NCI-H774 (cell line): ENCODE data around the gene QRFP.

Source experiments
- DNase-seq: peaks from one replicate; lab custom pipeline; 2025; lab: John Stamatoyannopoulos, UW

Gene QRFP, protein sequence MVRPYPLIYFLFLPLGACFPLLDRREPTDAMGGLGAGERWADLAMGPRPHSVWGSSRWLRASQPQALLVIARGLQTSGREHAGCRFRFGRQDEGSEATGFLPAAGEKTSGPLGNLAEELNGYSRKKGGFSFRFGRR

DNA sequence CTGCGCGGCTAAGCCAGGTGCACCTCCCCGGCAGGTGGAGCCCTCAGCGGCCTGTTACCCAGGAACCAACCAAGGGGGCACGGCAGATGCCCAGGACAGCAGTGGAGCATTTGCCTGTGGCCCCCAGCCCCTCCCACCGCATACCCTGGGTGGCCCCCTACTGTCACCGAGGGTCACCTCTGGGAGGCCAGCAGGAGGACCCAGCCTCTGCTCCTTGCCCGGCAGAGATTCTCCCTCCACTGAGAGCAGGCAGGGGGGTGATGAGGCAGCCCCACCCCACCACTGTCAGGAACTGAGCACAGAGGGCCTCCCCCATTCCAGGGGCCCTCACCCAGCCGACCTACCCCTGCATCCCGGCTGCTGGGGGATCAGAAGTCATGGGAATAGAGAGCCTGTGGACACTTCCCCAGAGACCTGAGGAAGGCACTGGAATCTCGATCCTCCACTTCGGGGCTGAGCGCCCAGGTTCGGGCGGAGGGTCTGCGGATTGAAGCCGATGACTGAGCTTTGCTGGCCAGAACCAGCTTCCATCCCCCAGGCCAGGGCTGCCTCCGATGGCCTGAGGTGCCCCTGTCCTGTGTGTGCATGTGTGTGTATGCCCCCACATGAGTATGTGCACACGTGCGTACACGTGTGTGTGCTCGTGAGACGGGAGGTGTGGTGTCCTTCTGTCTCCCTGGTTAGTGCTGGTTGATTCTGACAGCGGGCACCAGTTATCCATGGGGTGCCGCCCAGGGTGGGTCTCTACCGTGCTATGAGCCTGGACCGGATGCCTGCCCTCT, at the start of gene QRFP:
Gene QRFP (minus strand): TSS at position 580 of the 782 bp plus-strand sequence. CDS start 2,974 bp downstream, outside the sequence.
- DNase-seq = no peak

DNA sequence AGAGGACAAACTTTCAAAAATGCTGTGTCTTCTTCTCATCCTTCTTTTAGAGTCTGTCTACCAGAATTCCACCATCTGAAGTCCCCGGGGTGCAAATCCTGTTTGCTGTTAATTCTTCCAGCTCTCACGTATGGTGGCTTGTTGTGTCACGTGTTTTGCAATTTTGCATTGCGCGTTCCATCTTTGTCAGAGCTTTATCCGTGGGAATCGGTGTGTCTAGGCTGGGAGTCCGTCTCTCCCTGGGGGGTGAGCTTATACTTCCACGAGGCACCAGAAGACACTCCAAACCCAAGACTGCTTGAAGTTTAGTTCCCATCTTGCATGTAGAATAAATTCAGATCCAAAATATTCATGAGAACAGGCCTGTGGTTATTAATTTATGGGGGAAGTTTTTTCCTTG, 48.6 kb upstream of the QRFP start:
- DNase-seq = no peak

DNA sequence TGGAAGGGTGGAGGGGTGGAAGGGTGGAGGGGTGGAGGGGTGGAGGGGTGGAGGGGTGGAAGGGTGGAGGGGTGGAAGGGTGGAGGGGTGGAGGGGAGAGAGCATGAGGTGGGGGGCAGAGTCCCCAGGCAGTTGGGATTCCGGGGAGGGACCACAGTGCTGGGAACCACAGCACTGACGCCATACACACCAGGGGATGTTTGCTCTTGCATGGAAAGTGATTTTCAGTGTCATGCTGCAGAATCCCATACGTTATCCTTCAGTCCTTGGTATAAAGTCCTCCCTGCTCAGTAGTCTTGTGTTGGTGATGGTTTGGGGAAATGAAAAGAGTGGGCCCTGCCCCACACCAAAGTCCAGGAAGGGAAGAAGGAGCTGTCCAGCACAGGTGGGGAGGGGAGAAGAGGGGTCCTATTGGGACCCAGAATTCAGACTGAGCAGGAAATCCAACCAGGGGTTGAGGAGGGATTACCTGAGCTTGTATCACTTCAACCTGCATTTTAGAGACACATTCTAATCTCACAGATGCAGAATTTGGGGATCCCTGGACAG, 48.0 kb upstream of the QRFP start:
- no peak for DNase-seq

DNA sequence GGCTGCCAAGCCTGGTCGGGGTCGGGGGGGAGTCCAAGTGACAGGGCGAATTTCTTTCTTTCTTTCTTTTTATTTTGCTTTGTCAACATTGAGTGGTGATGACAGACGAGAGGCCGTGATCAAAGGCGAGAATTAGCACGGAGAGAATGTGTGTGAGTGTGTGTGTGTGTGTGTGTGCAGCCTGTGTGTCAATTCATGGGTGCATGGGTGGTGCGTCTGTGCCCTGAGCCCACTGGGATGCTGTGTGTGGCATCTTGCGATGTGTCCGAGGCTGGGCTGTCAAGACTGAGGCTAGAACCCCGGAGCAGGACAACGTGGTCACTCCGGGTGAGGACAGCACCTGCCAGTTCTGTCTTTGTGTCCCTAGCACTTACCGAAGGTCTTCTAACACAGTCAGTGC, 47.2 kb upstream of the QRFP start:
- peak; percentile 14 for DNase-seq

DNA sequence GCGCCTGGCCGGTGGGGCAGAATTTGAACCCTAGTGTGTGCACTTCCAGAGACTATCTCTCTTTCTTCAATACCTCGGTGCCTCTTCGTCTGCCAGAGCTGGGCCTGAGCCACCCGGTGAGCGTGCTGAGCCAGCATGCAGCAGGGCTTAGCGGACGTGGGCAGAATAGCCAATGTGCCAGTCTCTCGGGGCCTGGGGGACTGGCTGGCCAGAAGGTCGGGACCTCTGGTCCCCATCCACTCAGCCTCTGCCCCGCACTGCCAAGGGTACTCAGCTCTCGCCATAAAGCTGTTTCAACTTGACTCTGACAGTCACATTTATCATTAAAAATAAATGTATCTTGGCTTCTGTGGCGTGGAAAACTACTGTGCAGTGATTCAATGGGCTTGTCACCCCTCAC, 46.6 kb upstream of the QRFP start:
- DNase-seq = no peak

DNA sequence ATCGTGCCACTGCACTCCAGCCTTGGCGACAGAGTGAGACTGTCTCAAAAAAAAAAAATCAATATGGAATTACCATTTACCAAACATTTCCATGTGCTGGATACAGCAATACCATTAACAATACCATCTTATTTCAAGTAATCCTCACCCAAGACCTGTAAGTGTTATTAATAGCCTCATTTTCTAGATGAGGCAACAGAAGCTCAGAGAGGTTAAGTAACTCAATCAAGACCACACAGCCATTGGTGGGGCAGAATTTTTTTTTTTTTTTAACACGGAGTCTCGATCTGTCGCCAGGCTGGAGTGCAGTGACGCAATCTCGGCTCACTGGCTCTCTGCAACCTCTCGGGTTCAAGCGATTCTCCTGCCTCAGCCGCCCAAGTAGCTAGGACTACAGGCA, 46.1 kb upstream of the QRFP start:
- no peak for DNase-seq

DNA sequence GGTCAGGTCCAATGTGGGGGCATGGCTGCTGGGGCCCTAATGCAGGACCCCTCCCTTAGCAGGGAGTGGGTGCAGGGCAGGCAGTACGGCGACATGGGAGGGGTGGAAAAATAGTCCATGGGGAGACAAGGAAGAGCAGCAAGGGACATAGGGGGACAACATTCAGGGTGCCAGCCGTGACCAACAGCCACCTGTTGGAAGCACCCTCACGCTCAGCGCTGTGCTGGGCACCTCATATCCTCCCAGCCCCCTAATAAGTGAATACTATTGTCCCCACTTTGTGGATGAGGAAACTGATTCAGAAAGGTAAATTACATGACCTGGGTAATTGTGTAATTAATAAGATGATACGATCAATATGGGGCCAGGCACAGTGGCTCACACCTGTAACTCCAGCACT, 45.5 kb upstream of the QRFP start:
- DNase-seq = no peak

DNA sequence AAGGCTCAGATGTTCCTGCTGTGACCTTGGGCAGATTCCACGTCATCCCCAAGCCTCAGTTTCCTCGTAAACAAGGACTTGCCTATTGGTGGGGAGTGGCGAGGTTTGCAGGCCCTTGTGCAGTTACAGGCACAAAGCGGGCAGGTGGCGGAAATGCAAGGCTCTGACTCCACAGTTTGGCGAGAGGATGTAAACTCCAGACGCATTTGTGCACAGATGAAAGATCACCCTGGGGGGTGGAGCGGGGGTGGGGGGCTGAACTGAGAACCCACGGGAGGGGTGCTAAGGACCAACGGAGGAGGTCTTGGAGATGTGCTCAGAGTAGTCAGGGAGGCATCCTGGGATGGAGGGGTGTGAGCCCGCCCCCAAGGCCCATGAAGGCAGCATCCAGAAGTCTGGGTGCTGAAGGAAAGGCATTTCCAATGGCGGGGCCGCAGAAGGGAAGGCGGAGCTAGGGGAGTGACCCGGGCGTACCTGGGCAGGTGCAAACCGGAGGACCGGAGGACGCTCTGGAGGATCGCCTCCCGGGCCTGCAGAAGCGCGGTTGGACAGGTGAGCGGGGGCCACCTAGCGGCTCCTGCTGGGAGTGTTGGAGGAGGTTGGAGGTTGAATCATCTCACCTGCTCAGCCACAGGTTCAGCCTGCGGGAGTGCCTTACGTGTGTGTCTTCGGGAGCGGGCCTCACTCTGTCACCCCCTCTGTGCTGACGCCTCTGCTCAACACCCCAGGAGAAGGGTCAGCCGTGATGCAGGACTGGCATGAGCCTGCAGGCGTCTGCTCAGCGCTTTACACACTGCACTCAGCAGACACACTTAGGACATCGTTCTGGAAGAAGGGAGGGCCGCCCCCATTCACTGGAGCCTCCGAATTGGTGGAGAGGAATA, 44.3 kb upstream of the QRFP start:
- DNase-seq = peak; percentile 85

DNA sequence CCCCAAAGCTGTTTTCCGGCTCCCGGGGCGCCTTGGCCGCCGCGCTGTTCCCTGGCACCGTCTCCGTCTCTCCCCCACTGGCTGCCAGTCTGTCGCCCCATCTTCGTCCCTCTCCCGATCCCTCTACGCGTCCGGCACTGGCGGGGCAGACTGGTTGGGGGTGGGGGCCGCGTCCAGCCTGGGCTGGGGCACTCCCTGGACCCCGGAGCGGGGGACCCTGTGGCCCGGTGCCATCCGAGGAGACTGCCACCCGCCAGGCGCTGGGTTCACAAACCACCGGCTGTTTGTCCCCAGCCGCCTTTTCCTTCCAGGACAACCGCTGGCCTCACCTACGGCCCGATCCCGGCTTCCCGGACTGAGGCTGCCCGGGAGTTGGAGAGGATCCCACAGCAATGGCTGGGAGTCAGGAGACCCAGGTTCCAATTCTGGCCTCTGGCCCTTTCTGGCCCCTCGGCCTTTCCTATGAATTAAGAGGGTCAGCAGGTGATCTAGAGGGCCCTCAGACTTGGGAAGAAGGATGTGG, 43.5 kb upstream of the QRFP start:
- no peak for DNase-seq

DNA sequence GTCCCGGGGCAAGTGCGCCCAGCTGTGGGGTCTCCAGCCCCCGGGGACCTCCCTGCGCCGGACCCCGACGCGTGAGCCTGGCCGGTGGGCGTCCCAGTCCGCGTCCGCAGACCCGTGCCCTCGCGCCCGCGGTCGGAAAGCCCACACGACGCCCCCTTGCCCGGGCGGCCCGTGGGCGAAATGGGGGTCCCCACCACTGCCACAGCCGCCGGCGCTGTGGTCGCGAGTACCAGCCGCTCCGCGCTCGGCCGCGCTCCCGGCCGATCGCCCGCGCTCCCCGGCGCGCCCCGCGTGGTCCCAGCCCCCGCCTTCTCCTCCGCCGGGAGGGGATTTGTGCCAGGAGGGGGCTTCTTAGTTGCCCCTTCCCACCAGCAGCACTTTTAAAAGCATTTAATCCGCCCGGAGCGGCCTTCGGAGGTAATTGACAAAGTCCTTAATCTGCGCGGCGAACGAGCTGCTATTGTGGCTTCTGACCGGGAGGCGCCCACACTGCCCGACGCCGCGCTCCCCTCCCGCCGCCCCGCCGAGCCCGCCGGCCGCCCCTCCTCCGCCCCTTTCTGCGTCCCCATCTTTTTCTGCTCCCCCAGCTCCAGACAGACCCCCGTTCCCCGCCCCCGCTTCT, 42.9 kb upstream of the QRFP start:
- no peak for DNase-seq

DNA sequence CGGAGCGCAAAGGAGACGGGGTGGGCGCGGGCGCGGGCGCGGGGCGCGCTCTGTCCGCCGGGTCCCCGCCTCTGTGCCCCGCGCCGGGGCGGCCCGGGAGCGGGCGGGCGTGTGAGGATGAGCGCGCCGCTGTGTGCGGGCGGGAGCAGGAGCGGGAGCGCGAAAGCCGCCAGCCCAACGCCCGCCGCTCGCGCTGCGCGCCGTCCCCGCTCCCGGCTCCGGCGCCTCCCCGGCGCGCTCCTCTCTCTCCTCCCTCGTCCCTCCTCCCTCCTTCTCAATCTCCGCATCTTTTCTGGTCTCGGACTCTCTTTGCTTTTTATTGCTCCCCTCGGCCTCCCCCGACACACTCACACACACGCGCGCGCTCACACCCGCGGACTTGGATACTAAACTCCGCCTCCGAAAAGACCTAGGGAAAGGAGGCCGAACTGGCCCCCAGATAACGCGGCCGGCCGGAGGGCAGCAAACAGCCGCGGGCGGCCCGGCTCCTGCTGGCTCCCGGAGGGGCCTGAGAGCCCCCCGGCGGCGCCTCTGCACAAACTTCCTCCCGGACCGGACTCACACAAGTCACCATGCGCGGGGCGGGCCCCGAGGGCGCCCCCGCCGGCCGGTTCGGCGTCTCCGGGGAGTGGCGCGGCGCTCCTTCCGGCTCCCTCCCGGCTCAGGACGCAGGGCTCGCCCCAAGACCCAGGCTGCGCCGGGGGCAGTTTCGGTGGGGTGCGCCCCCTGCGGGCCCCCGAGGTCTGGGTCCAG, 42.2 kb upstream of the QRFP start, which contains the start of gene FIBCD1:
Gene FIBCD1 (minus strand): TSS at position 596 of the 753 bp plus-strand sequence. CDS start 640 bp downstream, outside the sequence.
- DNase-seq = no peak

DNA sequence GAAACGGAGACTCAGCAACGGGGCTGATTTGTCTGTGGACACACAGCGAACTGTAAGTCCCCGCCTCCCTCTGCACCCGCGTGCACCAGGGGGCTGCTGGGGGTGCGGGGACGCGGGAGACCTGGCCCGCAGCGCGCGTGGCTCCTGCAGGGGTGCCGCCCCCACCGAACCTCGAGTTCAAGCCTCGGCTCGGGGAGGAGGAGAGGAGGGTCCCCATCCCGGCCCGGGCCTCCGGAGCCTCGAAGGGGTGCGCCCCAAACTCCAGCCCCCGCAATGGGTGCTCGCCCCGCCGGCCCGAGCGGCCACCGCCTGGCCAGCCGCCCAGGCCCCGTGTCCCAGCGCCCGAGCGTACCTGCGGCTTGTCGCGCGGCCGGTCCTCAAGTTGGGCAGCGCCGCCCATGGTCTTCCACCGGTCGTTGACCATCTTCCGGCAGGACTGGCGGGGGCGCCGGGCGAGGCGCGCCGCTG, 41.6 kb upstream of the QRFP start:
- no peak for DNase-seq

DNA sequence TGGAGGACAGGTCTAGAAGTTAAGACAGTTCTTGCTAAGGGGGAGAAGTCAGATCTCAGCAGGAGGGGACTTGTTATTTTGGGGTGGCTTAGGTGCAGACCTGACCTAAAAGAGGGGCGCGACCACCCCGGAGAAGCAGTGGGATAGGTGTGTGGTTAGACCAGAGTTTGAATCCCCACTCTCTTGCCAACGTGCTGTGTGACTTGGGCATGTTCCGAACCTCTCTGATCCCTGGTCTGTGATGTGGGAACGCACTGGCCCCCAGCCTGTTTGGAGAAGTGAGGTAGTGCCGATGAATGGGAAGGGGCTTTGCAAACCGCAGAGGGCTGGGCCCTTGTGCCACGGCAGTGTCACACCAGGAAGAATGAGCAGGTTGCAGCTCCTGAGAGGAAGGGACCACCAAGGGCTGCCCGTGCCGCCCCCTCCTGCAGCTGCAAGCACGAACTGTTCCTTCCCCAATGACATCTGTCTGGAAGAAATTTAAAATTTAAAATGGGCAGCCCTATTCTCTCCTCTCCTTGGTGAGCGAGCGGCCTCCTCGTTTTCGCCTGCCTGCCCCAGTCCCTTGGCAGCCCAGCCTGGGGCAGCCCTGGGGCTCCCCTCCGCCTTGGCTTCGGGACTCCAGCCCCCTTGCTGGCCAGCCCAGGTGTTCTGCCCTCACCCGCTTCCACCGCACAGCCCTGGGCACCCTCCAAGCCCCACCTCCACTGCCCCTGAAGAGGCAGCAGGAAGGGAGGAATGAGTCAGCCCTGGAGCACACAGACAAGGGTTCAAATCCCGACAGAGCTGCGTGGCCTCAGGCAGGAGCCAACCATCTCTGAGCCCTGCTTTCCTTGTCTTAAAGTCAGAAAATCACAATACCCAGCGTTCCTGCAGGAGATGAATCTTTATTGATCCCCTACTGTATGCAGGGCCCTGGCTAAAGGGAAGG, 40.8 kb upstream of the QRFP start:
- DNase-seq = no peak

DNA sequence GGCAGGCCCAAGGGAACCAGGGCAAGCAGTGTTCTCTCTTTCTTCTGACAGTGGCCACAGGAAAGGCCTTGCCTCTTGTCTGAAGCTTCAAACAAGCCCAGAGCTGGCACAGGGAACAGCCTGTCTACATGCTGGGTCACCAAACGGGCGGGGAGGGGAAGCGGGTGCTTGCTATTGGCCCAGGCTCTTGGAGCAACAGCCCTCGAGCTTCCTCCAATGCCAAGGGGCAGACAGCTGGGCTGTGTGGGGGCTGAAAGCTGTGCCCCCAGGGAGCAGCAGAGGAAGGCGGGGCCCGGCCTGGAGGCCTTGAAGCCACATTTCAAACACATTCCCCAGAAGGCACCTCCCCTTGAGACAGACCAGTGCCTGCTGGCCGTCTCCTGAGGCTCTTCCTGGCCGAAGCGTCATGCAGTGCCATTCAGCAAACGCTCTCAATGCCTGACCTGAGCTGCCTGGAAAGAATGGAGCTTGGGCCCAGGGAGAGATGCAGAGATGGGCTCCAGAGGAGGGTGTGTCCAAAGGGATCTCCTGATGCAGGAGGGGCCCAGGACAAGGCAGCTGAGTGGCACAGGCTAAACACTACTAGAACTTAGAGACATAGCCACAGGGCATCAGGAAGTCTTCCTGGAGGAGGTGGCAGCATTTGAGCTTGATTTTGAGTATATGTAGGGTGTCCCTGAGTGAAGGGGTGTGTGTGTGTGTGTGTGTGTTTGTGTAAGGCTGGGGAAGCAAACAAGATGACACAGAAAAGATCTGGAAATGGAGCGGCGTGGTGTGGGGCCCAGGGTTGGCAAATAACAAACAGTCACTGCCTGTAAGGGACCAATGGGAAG, 39.9 kb upstream of the QRFP start:
- no peak for DNase-seq

DNA sequence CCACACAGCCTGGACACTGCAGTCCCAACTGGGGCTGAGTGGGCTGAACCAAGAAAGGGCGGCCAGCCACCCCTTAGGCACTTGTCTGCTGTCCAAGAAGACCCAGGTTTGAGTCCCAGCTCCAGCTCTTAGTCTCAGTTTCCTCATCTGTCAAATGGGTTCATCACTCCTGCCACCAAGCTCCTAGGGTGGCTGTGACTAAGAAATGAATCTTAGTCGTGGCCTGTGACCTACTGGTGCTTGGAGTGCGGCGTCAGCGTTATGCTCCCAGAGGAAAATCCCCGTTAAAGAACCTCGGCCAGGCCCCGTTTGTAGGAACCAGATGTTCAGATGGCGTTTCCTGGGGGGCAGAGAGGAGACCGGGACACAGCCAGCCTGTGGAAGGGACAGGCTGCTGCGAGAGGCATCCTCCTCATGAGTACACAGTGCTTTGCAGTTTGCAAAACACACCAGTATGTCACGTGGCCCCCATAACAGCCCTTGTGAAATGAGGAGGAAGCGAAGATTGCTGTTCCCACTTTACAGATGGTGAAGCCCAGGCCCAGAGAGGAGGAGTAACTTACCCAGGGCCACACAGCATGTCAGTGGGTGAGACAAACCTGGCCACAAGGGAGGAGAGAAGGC, 39.1 kb upstream of the QRFP start:
- no peak for DNase-seq

DNA sequence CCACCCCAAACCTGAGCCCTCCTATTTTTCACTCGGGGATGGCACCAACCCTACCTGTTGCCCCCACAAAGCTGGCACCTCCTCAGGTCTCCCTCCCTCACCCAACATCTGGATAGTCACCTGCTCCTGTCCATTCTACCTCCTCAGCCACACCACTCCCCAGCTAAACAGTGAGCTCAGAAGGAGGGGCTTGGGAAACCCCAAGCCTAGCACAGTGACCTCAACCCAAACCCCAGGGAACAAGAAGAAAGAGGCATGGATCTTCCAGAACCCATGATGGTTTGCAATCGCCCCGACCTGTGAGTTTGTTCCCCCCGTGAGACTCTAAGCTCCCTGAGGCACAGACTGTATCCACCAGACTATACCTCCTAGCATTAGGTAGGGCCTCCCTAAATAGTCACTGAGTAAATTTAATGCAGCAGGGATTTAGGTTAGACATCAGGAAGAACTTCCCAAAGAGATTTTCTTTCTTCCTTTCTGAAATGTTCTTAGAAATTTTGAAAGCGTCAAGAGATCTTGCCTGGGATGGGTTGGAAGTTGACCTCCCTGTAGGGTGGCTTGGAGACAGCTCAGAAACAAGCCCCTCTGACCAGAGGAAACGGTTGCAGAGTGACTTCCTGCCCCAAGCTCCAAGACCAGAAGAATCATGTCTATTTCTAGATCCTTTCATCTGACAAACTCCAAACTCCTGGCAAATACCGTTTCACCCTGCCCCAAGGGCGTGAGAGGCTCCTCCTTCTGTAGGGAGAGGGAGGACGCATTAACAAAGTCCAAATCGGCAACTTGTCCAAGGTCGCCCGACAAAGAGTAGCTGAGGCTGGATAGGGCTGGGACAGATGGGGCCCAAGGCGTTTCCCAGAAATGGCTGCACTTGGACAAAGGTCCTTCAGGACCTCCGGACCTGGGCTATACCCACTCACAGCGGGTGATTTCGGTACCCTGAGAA, 38.4 kb upstream of the QRFP start:
- no peak for DNase-seq

DNA sequence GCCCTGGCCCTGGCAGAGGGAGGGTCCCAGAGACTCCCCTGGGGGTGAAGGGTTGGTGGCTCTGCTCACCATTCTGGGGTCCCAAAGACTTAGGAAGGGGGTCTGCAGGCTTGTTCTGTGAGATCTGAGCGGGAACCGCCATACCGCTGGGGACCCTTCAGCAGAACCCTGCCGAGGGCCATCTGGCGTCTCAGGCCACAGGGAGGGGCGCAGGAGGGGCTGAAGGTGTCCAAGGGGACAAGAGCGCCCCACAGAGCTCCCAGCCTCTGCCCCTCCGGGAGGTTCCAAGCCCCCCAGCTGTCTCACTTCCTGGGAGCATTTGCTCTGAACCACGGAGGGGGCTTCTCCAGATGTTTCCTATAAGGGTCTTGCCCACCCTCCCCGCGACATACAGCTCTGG, 37.6 kb upstream of the QRFP start:
- no peak for DNase-seq
